Trophoblast cell (in vitro differentiated cells and primary cell): ENCODE measurements around the gene BOK.
A peak's percentile ranks its signal among the peaks of the same experiment; 100 is the strongest.

ENCODE experiments used
- DNase-seq, 2 donors: peaks; one replicate each; pipeline ENCODE4 v3.0.0-alpha.2; 2016
- H2AFZ ChIP-seq: 2 replicates; pipeline ENCODE4 v1.6.1; 2013; ENCODE audit warnings: low read length, moderate library complexity, mild to moderate bottlenecking; ENCODE audit not compliant: insufficient read depth, poor library complexity
- H2AK5ac ChIP-seq: 2 replicates; pipeline ENCODE4 v1.6.1; 2013; ENCODE audit warnings: mild to moderate bottlenecking, low read length
- H2BK120ac ChIP-seq: 2 replicates; pipeline ENCODE4 v1.6.1; 2013; ENCODE audit warnings: low read length, mild to moderate bottlenecking, moderate library complexity; ENCODE audit not compliant: insufficient read depth, poor library complexity
- H2BK12ac ChIP-seq: 2 replicates; pipeline ENCODE4 v1.6.1; 2013; ENCODE audit warnings: mild to moderate bottlenecking, low read length, moderate library complexity
- H2BK5ac ChIP-seq: 2 replicates; pipeline ENCODE4 v1.6.1; 2013; ENCODE audit warnings: low read length, low read depth, moderate library complexity, mild to moderate bottlenecking; ENCODE audit not compliant: poor library complexity
- H3K14ac ChIP-seq: 2 replicates; pipeline ENCODE4 v1.6.1; 2013; ENCODE audit warnings: mild to moderate bottlenecking, low read length
- H3K18ac ChIP-seq: 2 replicates; pipeline ENCODE4 v1.6.1; 2013; ENCODE audit warnings: mild to moderate bottlenecking, low read length
- H3K23ac ChIP-seq: 2 replicates; pipeline ENCODE4 v1.6.1; 2013; ENCODE audit warnings: low read length
- H3K27ac ChIP-seq: 2 replicates; pipeline ENCODE4 v1.5.1; 2013; ENCODE audit warnings: low read depth, mild to moderate bottlenecking, inconsistent platforms, low read length, moderate library complexity
- H3K27me3 ChIP-seq: 2 replicates; pipeline ENCODE4 v1.6.1; 2013; ENCODE audit warnings: inconsistent platforms, mild to moderate bottlenecking, low read length, moderate library complexity; ENCODE audit not compliant: insufficient read depth
- H3K36me3 ChIP-seq, 2 experiments: 1 replicate in 1 of 2; 2 replicates in 1 of 2; pipeline ENCODE4 v1.6.1; 2013; ENCODE audit warnings: low read length in 2 of 2, mild to moderate bottlenecking in 2 of 2, moderate library complexity in 1 of 2; ENCODE audit not compliant: insufficient read depth in 2 of 2, control insufficient read depth in 1 of 2
- H3K4ac ChIP-seq: 2 replicates; pipeline ENCODE4 v1.6.1; 2013; ENCODE audit warnings: low read depth, mild to moderate bottlenecking, low read length, moderate library complexity
- H3K4me1 ChIP-seq, 2 experiments: 1 replicate in 1 of 2; 2 replicates in 1 of 2; pipeline ENCODE4 v1.6.1; 2013; ENCODE audit warnings: low read length in 2 of 2, mild to moderate bottlenecking in 2 of 2, moderate library complexity in 1 of 2; ENCODE audit not compliant: insufficient read depth in 2 of 2, control insufficient read depth in 1 of 2
- H3K4me2 ChIP-seq: 2 replicates; pipeline ENCODE4 v1.6.1; 2013; ENCODE audit warnings: inconsistent platforms, mild to moderate bottlenecking, low read length, moderate library complexity
- H3K4me3 ChIP-seq: 2 replicates; pipeline ENCODE4 v1.5.1; 2013; ENCODE audit warnings: mild to moderate bottlenecking, low read depth, low read length, inconsistent platforms
- H3K79me1 ChIP-seq: one replicate; pipeline ENCODE4 v1.6.1; 2013; ENCODE audit warnings: low read length
- H3K79me2 ChIP-seq: 2 replicates; pipeline ENCODE4 v1.6.1; 2013; ENCODE audit warnings: low read length, mild to moderate bottlenecking; ENCODE audit not compliant: control insufficient read depth, insufficient read depth, poor library complexity
- H3K9ac ChIP-seq: 2 replicates; pipeline ENCODE4 v1.6.1; 2013; ENCODE audit warnings: mild to moderate bottlenecking, low read length
- H3K9me3 ChIP-seq: 2 replicates; pipeline ENCODE4 v1.6.1; 2013; ENCODE audit warnings: low read depth, mild to moderate bottlenecking, control low read depth, inconsistent platforms, low read length; ENCODE audit not compliant: insufficient read depth
- H4K12ac ChIP-seq: 2 replicates; pipeline ENCODE4 v1.6.1; 2013; ENCODE audit warnings: low read depth, mild to moderate bottlenecking, low read length, moderate library complexity
- H4K8ac ChIP-seq: 2 replicates; pipeline ENCODE4 v1.6.1; 2013; ENCODE audit warnings: low read depth, mild to moderate bottlenecking, low read length, moderate library complexity
- H4K91ac ChIP-seq: one replicate; pipeline ENCODE4 v1.6.1; 2013; ENCODE audit warnings: low read depth, mild to moderate bottlenecking, low read length, moderate library complexity
- WGBS: extraction: QIAGEN DNeasy Blood & Tissue Kit; methylation state at CpG from one replicate; pipeline ENCODE4 v1.1.7; 2013; ENCODE audit warnings: missing lambda C conversion rate; ENCODE audit not compliant: insufficient read length, insufficient coverage; ENCODE audit errors: extremely low coverage; 5-methylcytosine and 5-hydroxymethylcytosine counted together

Gene BOK

DNA sequence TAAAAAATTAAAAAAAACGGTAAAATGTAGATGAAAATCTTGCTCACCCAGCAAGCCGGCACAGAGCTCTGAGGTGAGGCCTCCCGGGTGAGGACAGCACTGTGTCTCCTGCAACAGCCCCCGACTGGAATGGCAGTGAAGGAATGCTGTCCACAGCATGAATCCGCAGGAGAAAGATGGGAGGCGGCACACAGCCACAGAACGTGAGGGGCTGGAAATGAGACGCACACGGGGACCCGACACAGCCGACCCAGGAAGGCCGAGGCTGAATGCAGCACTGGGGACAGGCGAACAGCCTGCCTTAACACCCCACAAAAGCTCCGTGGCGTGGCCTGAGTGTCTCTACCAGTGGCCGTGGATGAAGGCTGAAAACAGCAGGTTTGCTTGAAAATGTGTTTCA is 34.7 kb downstream of the BOK start:
- Histone ChIP-seq H3K4me3 (no peak overlapping the region), H2BK12ac (no peak overlapping the region), H3K9me3 (peaks cover 9% of the 10 kb centered on the region), H3K27me3 (no peaks in the 10 kb centered on the region), H3K36me3 (peaks cover 17 to 29% of the 10 kb centered on the region in 2 experiments), H4K8ac (no peak overlapping the region), H3K4me2 (no peak overlapping the region), H3K23ac (no peak overlapping the region), H4K12ac (no peak overlapping the region), H3K14ac (no peak overlapping the region), H2AFZ (no peak overlapping the region), H2AK5ac (no peak overlapping the region), H3K9ac (no peak overlapping the region), H3K4me1 (no peaks in the 10 kb centered on the region), H3K27ac (no peak overlapping the region), H3K18ac (no peak overlapping the region), H2BK5ac (no peak overlapping the region), H4K91ac (no peak overlapping the region), H3K4ac (no peak overlapping the region), H3K79me1 (no peaks in the 10 kb centered on the region), H2BK120ac (no peak overlapping the region), H3K79me2 (no peaks in the 10 kb centered on the region)
- no CpG with 5 or more reads among the region's 16 CpGs for WGBS
- no peak for DNase-seq

DNA sequence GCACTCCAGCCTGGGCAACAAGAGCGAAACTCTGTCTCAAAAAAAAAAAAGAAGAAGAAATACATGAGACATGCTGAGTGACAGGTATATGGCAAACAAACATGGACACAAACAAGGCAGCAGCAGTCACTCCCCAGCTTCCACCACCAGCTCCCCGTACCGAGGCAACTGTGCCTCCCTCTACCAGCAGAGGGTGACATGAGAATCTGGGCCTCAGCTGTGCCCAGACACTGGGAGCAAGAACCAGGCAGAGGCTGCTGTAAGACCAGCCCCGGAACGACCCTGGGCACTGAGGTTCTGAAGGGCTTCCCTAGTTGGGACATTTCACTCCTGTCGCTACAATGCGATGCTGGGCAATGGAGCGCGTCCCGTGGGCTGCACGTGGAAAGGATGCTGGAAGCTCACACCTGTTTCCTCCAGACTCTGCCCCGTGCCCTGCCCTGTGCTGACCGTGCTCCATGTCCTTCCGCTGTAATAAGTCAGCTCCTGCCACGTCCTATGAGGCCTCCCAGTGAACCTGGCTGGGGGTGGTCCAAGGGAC is 37.1 kb downstream of the BOK start:
- Histone ChIP-seq H3K4me3 (no peak overlapping the region), H3K4me2 (no peak overlapping the region), H2BK120ac (no peak overlapping the region), H3K79me2 (no peaks in the 10 kb centered on the region), H3K27me3 (no peaks in the 10 kb centered on the region), H3K4ac (no peak overlapping the region), H4K12ac (no peak overlapping the region), H3K14ac (no peak overlapping the region), H3K36me3 (peaks cover 18 to 33% of the 10 kb centered on the region in 2 experiments), H3K9me3 (peaks cover 2% of the 10 kb centered on the region), H2AFZ (no peak overlapping the region), H3K23ac (no peak overlapping the region), H3K9ac (no peak overlapping the region), H3K4me1 (no peaks in the 10 kb centered on the region), H4K91ac (no peak overlapping the region), H2BK5ac (no peak overlapping the region), H3K18ac (no peak overlapping the region), H4K8ac (no peak overlapping the region), H2AK5ac (no peak overlapping the region), H2BK12ac (no peak overlapping the region), H3K27ac (no peak overlapping the region), H3K79me1 (no peaks in the 10 kb centered on the region)
- WGBS = no CpG with 5 or more reads among the region's 15 CpGs
- peak in 1 of 2 donors; percentile 27 for DNase-seq

DNA sequence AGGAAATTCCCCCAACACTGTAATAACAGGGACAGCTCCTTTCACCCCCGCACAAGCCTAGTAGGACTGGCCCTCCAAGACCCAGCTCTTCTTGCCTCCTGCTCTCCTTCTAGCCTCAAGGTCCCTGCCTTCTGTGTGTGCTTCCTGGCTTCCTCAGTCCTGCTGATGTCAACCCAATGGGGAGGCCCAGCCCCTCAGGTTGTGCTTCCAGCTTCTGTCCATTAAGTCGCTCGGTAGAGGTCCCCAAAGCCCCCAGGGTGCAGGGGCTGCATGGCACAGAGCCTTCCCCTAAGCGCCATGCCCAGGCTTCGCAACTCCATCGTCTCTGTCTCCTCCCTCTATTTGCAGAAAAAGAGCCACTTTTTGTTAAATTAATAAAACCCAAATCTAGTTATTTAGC is 39.0 kb downstream of the BOK start:
- Histone ChIP-seq H3K4me1 (no peaks in the 10 kb centered on the region), H3K27me3 (no peaks in the 10 kb centered on the region)
- WGBS = no CpG with 5 or more reads among the region's 6 CpGs

DNA sequence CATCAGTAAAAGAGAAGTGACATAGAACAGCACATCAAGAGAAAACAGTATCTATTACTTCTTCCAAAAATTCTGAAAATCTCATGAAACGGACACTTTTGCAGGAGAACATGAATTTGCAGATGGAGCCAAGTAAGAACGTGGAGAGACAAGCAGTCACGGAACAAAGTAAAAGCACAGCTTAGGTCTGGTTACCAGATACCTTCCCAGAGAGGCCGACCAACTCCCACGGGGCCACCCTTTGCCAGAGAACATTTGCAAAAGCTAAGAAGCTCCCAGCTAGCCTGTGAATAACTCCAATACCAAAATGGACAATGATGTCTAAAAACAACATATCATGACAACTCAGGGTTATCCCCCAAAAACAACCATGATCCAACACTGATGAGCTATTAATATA is 39.5 kb downstream of the BOK start:
- Histone ChIP-seq H2BK5ac (no peak overlapping the region), H3K27me3 (no peaks in the 10 kb centered on the region), H3K4me3 (no peak overlapping the region), H2BK12ac (no peak overlapping the region), H3K18ac (no peak overlapping the region), H4K12ac (no peak overlapping the region), H2AFZ (no peak overlapping the region), H4K91ac (no peak overlapping the region), H3K4ac (no peak overlapping the region), H3K36me3 (peaks cover 28 to 37% of the 10 kb centered on the region in 2 experiments), H2BK120ac (no peak overlapping the region), H3K14ac (no peak overlapping the region), H3K79me1 (no peaks in the 10 kb centered on the region), H3K4me1 (no peaks in the 10 kb centered on the region), H3K9ac (no peak overlapping the region), H3K79me2 (no peaks in the 10 kb centered on the region), H3K23ac (no peak overlapping the region), H2AK5ac (no peak overlapping the region), H3K27ac (no peak overlapping the region), H4K8ac (no peak overlapping the region), H3K4me2 (no peak overlapping the region), H3K9me3 (no peaks in the 10 kb centered on the region)
- no CpG with 5 or more reads among the region's 5 CpGs for WGBS
- DNase-seq = no peak

More for the DNA sequence above, 39.0 kb downstream of the BOK start:
- Histone ChIP-seq H3K4me3 (no peak overlapping the region), H3K23ac (no peak overlapping the region), H3K4ac (no peak overlapping the region), H3K27ac (no peak overlapping the region), H4K8ac (no peak overlapping the region), H2BK5ac (no peak overlapping the region), H3K9me3 (no peaks in the 10 kb centered on the region), H2BK120ac (no peak overlapping the region), H3K14ac (no peak overlapping the region), H2AFZ (no peak overlapping the region), H3K79me1 (no peaks in the 10 kb centered on the region), H3K4me2 (no peak overlapping the region), H3K36me3 (peaks cover 25 to 33% of the 10 kb centered on the region in 2 experiments), H3K9ac (no peak overlapping the region), H3K18ac (no peak overlapping the region), H3K79me2 (no peaks in the 10 kb centered on the region), H4K91ac (no peak overlapping the region), H2AK5ac (no peak overlapping the region), H4K12ac (no peak overlapping the region), H2BK12ac (no peak overlapping the region)
- DNase-seq = no peak
